GM12878 (cell line): ENCODE measurements around the gene KIAA1671.

Source experiments
- ATF7 ChIP-seq: fragments of 450-650 bp; IDR thresholded peaks from 2 replicates; pipeline ENCODE4 v1.6.1; 2016; ENCODE audit warnings: low read depth, mild to moderate bottlenecking
- ETV6 ChIP-seq, 2 experiments: fragments of 450-650 bp in 1 of 2; IDR thresholded peaks in 1 of 2; conservative IDR thresholded peaks in 1 of 2; 2 replicates each; pipeline ENCODE4 v1.6.1; 2014; ENCODE audit warnings: antibody characterized with exemption in 1 of 2, borderline replicate concordance in 1 of 2, low read depth in 1 of 2, mild to moderate bottlenecking in 1 of 2, moderate library complexity in 1 of 2
- SMAD1 ChIP-seq: fragments of 450-650 bp; IDR thresholded peaks from 2 replicates; pipeline ENCODE4 v1.6.1; 2018; ENCODE audit warnings: mild to moderate bottlenecking, low read depth; ENCODE audit not compliant: partially characterized antibody
- USF2 ChIP-seq: IDR thresholded peaks from 2 replicates; pipeline ENCODE4 v1.6.1; 2011; ENCODE audit warnings: low read depth, low read length, improper control_type of control experiment, borderline replicate concordance

- no peak for TF ChIP-seq SMAD1
- TF ChIP-seq ETV6 (conservative IDR thresholded peaks at IDR 0.05 in 1 of 2, IDR thresholded peaks at IDR 0.05 in 1 of 2; ENCODE audit: borderline replicate concordance in 1 of 2, low read depth in 1 of 2): no peak
- no peak for TF ChIP-seq ATF7
- no peak for TF ChIP-seq USF2
These were observed 13.5 kb downstream of the KIAA1671 start for GRCh38 chr22:24965822-24966626.
